COLO668 (cell line): ENCODE measurements around the gene DNAL1.
"Not testable (repeated sequence)": the region's sequence is repeated elsewhere in the genome, so short reads cannot be mapped to it uniquely, and the experiment has no call there.

ENCODE experiments used
- DNase-seq: peaks from one replicate; lab custom pipeline; 2025; ENCODE audit not compliant: unreplicated experiment; lab: John Stamatoyannopoulos, UW

The DNAL1 gene

DNA sequence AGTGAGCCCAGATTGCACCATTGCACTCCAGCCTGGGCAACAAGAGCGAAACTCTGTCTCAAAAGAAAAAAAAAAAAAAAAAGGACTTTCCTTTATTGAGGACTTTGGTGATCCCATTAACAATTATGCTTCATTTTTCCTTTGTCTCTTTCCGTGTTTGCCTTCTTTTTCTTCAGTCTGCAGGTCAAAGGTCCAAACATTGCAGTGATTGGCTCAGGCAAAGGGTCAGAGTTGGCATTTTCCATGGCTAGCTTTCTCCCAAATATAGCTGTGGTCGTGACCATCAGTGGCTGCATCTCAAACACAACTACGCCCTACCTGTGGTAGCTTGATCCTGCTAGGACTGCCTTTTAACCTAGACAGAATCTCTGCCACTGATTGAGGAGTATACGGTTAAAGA is 7.0 kb upstream of the DNAL1 start:
- DNase-seq = no peak

DNA sequence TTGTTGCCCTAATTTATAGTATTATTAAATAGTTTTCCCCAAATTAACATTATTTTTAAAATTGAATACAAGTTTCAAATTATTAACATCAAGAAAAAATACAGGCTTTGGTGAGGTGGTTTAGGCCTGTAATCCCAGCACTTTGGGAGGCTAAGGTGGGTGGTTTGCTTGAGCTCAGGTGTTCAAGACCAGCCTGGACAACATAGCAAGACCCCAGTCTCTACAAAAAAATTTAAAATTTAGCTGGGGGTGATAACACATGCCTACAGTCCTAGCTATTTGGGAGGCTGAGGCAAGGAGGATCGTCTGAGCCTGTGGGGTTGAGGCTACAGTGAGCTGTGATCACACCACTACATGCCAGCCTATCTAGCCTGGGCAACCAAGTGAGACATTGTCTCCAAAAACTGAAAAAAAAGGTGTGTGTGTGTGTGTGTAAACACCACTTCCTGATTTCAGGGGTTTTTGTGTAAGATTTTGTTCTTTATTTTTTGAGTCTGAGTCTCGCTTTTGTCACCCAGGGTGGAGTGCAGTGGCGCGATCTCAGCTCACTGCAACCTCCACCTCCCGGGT is 3.9 kb upstream of the DNAL1 start:
- no peak for DNase-seq

DNA sequence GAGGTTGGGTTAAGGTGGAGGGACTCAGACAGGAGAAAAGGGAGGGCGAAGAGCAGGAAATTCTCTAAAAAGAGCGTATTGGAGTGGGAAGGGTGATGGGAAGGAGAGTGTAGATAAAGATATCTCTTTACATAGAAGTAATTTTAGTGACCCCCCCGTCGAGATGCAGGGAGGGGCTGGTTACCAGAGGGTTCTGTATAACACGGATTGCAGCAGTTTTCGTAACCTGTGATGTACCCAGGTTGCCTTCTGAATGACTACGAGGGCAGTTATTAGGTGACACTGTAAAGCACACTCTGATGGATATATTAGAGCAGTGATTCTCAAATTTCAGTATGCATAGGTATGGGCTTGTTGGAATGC is 443 bp downstream of the DNAL1 start:
- no peak for DNase-seq

DNA sequence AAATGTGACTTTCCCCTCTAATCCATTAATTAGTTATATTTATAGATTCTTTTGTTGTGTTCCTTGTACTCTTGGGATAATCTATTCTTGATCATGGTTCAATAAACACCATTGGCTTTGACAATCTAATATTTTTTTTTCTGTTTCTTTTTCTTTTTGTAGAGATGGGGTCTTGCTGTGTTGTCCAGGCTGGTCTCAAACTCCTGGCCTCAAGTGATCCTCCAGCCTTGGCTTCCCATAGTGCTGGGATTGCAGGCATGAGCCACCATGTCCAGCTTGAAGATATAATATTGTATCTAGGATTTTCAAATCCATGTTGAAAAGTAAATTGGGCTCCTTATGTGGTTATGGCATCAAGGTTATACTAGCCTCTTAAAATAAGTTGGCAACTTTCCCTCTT is 6.2 kb downstream of the DNAL1 start:
- DNase-seq = no peak

DNA sequence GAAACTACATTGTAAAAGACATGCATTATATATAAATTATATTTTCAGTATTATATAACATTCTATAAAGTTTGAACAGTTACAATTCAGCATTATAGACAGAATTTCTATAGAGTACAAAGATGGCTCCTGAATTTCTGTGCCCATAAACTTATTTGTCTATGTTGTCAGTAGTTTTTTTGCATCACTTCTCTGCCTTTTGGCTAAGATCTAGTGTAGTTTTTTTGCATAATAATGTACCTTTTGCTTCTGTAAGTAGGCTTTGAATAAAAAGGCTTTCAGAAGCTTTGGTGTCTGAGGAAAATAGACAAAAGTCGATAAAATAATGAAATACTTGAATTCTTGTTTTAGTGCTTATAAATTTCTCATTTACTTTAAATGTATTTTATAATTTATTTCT is 11.1 kb downstream of the DNAL1 start:
- no peak for DNase-seq

DNA sequence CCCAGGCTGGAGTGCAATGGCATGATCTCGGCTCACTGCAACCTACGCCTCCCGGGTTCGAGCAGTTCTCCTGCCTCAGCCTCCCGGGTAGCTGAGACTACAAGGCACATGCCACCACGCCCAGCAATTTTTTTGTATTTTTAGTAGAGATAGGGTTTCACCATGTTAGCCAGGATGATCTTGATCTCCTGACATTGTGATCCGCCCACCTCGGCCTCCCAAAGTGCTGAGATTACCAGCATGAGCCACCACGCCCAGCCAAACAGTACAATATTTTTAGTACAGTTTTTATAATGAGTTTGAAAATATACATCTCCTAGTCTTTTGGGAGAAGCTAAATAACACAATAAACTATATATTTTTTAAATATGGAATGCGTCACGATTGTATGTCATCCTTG is 14.4 kb downstream of the DNAL1 start:
- not testable (repeated sequence) for DNase-seq

DNA sequence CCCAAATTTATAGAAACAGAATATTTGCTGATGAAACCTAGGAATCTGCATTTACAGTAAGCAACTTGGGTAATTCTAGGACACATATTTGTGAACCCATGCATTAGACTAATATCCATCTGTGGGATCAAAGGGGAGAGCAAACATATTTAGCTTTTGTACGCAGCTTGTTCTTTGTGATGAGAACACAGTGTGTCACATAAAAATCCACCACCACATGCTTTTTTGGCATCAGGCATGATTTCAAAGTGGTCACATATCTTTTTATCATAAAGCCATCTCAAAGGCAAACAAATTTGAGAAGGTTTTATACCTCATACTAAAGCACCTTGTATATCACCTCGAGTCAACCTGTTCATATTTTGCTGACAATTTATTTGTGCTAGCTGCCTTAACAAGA is 15.7 kb downstream of the DNAL1 start:
- no peak for DNase-seq

DNA sequence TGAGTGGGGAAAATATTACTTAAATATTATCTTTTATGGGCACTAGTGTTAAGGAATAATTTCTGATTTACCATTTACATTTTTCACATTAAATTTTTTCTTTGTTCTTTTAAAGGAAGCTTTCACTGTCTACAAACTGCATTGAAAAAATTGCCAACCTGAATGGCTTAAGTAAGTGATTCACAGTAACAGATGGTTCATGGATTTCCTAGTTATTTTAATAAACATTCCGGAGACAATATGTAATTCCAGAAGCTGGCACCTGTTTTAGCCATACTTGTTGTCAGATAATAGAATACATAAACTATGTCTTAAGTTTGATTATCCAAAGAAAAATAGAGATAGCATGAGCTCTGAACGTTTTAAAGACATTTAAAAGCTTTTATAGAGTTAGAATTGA is 17.1 kb downstream of the DNAL1 start:
- no peak for DNase-seq

DNA sequence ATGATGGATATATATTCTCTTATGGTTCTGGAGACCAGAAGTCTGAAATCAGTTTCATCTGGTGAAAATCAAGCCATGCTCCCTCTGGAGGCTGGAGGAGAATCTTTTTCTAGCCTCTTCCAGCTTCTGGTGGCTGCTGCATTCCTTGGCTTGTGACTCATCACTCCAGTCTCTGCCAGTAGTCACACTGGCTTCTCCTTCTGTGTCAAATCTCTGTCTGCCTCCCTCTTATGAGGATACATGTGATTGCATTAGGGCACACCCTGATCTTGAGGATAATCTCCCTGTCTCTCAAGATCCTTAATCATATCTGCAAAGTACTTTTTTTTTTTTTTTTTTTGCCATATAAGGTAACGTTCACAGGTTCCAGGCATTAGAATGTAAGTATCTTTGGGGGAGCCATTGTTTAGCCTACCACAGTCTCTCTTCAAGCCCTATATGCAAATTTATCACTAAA is 17.7 kb downstream of the DNAL1 start:
- no peak for DNase-seq

DNA sequence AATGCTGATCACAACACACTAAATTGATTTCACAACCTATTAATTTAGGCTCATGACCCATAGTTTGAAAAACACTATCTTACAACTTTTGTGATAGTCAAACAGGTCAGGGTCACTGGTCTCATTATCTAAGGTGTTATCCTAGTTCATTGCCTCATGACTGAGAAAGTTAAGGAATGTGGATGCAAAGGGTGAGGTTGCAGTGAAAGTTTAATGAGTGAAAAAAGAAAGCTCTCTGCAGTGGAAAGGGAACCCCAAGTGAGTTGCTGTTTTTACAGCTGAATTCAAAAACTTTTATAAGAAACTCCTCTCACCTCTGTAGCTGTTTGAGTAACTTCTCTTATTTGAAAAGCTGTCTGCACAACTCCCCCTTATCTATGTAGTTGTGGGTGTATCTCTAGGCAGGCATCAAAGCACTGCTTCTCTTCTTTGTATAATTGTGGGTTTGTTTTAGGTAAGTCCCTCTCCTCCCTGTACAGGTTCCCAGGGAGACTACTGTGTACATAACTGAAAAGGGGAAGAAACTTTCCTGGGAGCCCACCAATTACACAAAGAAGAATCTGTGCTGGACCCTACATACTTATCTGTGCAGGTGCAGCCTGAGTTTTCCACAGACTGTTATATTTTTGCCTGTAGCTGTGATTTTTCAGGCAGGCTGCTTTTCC is 18.9 kb downstream of the DNAL1 start:
- no peak for DNase-seq

DNA sequence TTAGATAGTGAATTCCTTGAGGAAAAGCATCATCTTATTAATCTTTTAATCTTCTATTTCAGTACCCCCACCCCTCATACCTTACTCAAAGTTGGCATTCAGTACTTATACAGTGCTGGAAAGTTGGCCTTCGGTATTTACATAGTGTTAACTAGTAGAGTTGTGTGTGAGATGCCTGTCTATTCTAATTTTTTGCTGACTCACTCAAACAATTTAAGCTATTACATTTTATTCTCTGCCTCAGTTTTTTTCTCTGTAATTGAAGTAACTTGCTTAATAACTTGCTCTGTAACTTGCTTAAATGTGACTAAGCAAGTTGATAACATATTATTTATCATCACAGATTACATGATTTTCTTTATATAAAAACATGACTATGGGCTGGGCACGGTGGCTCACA is 20.3 kb downstream of the DNAL1 start:
- DNase-seq = no peak

DNA sequence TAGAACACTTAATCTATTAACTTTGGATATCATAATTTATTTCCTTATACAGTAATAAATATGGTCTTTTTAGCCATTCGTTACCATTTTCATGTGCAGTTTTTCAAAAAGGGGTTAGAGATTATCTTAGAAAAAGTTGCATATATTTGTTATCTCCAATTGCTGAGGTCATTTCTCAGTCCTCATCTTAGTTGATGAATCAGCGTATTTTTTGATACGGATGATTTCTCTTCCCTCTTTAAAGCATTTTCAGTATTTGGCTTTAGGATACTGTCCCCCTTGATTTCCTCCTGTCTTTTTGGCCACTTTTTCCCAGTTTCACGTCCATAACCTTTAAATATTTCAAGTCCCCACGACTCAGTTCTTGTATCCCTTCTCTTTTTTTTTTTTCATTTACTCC is 21.8 kb downstream of the DNAL1 start:
- no peak for DNase-seq

DNA sequence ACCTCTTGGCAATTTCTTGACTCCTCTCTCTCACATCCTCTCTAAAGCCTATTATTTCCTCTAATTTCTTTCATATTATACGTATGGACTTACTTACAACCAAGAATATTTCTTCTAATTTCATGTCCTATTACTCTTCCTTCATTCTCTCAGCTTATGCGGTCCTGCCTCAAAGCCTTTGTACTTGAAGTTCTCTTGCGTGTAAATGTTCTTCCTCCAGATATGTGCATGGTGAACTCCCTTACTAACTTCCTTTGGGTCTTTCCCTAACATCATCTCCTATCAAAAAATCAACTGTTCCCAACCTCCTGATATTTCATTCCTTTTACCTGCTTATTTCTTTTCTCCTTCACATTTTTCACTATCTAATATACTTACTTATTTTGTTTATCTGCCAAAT is 23.1 kb downstream of the DNAL1 start:
- DNase-seq = no peak

DNA sequence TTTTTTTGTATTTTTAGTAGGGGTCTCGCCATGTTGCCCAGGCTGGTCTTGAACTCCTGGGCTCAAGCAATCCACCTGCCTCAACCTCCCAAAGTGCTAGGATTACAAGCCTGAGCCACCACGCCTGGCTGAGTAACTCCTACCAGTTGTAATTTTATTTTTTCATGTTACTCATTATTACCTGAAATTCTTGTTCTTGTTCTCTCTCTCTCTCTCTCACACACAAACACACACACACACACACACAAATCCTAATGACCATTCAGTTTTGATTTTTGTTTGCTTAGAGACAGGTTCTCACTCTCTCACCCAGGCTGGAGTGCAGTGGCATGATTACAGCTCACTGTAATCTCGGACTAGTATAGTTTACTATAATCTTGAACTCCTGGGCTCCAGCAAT is 30.2 kb downstream of the DNAL1 start:
- no peak for DNase-seq

DNA sequence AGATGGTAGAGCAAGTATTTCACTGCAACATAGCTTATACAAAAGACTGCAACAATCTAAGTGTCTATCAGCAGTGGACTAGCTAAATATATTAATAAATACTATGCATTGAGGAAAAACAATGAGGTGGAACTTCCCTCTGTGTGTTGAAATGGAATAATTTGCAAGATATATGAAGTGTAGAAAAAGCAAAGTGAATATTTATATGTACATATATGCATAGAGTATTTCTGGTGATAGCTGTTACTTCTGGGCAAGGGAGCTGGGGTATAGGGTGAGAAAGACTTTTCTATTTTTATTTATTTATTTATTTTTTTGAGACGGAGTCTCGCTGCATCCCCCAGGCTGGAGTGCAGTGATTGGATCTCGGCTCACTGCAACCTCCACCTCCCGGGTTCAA is 33.9 kb downstream of the DNAL1 start:
- DNase-seq = no peak

DNA sequence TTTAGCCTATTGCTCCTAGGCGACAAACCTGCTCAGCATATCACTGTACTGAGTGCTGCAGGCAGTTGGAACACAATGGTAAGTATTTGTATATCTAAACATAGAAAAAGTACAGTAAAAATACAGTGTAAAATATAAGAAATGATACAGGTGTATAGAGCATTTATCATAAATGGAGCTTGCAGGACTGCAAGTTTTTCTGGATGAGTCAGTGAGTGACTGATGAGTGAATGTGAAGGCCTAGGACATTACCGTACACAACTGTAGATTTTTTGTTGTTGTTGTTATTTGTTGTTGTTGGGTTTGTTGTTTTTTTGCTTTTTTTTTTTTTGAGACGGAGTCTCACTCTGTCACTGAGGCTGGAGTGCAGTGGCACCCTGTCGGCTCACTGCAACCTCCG is 36.0 kb downstream of the DNAL1 start:
- DNase-seq = no peak

DNA sequence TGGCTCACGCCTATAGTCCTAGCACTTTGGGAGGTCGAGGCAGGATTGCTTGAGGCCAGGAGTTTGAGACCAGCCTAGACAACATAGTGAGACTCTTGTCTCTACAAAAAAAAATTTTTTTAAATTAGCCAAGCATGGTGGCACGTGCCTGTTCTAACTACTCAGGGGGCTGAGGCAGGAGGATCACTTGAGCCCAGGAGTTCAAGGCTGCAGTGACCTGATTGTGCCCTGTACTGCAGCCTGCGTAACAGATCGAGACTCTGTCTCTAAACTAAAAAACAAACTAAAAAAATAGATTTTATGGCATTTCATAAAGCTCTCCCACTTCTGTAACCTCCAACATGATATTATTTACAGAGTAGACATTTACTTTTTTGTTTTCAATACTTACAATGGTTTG is 39.8 kb downstream of the DNAL1 start:
- DNase-seq = no peak

DNA sequence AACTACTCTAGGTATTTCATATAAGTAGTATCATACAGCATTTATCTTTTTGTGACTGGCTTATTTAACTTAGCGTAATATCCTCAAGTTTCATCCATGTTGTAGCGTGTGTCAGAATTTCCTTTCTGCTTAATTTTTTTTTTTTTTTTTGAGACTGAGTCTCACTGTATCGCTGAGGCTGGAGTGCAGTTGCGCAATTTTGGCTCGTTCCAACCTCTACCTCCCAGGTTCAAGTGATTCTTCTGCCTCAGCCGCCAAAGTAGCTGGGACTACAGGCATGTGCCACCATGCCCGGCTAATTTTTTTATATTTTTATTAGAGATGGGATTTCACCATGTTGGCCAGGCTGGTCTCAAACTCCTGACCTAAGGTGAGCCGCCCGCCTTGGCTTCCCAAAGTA is 40.5 kb downstream of the DNAL1 start:
- DNase-seq = no peak

DNA sequence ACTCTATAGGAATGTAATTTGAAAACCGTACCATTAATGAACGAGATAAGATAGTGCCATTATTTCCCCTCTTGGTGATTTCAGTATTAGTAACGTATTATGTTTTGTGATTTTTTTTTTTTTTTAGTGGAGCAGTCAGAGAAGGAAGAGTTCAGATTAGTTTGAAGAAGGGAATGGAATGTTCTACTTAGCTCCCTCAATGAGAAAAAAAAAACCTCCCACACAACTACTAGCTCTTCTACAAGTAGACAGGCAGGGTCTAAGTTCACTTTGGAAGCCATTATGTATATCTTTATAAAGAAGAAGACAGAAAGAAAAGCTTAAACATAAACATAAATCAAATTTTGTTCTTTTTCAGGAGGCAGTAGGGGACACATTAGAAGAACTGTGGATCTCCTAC is 42.1 kb downstream of the DNAL1 start:
- DNase-seq = no peak

DNA sequence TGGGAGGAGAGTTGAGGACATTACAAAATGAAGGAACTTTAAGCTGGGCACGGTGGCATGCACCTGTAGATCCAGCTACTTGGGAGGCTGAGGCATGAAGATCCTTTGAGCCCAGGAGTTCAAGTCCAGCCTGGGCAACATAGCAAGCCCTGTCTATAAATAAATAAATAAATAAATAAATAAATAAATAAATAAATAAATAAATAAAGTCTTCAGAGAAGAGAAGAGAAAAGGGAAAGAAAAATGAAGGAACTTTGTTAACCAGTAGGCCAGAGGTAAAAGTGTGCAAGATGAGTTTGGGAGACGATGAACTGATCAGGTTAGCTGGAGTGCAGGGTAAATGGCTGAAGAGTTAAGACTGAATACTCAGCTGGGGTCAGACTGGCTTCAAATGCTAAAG is 49.3 kb downstream of the DNAL1 start:
- DNase-seq = no peak

DNA sequence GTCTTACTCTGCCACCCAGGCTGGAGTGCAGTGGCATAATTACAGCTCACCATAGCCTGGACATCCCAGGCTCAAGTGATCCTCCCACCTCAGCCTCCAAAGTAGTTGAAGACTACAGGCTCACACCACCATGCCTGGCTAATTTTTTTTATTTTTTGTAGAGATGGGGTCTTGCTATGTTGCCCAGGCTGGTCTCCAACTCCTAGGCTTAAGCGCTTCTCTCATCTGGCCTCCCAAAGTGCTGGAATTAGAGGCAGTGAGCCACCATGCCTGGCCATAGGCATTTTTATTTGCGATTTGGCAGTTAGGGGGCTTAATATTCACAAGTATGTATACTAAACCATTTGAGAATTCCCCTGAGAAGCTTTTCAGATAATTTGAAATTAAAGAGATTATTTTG is 50.3 kb downstream of the DNAL1 start:
- no peak for DNase-seq

DNA sequence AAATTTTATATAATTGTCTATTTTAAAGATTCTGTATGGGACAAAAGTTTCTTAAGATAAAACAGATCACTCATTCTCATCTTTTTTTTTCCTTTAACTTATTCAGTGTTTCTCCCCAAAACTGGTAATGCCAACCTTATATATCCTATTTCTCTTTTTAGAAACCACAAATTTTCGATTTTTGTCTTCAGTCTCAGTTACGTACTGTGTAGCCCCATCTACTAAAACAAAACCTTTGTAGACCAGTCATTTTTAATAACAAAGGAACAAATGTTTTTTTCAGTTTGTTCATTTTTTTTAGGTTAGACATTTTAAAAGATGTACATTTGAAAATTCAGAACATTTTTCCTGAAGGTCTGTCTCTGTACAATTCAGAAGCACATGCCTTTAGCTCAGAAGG is 51.2 kb downstream of the DNAL1 start:
- DNase-seq = no peak
